Suprapubic skin (tissue), 4 donors: ENCODE measurements around the gene SMIM1.

Experiments
- CTCF ChIP-seq, 2 donors: fragments of 200-600 bp in 1 of 2; fragments of 450-650 bp in 1 of 2; sonication (generic) in 1 of 2; IDR thresholded peaks; one replicate each; pipeline ENCODE4 v1.5.1; 2016 to 2019; ENCODE audit warnings: antibody characterized with exemption in 2 of 2, mild to moderate bottlenecking in 1 of 2, moderate library complexity in 1 of 2
- EP300 ChIP-seq: sonication (generic); formaldehyde crosslinking; IDR thresholded peaks from one replicate; pipeline ENCODE4 v1.6.1; 2017; ENCODE audit warnings: antibody characterized with exemption
- POLR2AphosphoS5 ChIP-seq, 3 donors: sonication (generic); formaldehyde crosslinking; IDR thresholded peaks; one replicate each; pipeline ENCODE4 v1.6.1; 2017; ENCODE audit warnings: antibody characterized with exemption in 3 of 3

- TF ChIP-seq CTCF (IDR thresholded peaks at IDR 0.05) (no peak), EP300 (no peak), POLR2AphosphoS5 (IDR thresholded peaks at IDR 0.05) (no peak)
Measured at GRCh38 chr1:3772715-3773571, at the start of gene SMIM1.
